ENCODE results near the gene HOXB3.

Gene HOXB3

DNA sequence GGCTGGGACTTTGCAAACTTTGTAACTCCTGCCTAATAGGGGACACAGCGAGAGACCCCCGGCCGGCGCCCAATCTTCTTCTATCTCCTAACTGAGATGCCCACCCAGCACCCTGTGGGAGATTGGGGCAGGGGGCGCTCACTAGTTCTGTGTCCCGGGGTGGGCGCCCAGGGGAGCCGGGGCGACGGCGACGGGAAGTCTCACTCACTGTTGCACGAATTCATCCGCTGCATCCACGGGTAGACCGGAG, 7.4 kb upstream of the HOXB3 start:
- TF ChIP-seq EZH2 (IDR thresholded peaks at IDR 0.05; ENCODE audit: borderline replicate concordance, low read length): no peak
- TF ChIP-seq, protein P1, sequence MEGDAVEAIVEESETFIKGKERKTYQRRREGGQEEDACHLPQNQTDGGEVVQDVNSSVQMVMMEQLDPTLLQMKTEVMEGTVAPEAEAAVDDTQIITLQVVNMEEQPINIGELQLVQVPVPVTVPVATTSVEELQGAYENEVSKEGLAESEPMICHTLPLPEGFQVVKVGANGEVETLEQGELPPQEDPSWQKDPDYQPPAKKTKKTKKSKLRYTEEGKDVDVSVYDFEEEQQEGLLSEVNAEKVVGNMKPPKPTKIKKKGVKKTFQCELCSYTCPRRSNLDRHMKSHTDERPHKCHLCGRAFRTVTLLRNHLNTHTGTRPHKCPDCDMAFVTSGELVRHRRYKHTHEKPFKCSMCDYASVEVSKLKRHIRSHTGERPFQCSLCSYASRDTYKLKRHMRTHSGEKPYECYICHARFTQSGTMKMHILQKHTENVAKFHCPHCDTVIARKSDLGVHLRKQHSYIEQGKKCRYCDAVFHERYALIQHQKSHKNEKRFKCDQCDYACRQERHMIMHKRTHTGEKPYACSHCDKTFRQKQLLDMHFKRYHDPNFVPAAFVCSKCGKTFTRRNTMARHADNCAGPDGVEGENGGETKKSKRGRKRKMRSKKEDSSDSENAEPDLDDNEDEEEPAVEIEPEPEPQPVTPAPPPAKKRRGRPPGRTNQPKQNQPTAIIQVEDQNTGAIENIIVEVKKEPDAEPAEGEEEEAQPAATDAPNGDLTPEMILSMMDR (IDR thresholded peaks at IDR 0.05; ENCODE audit: low read length): no peak
- no peaks in the 10 kb centered on the region for H4K20me1 ChIP-seq (ENCODE audit: insufficient read depth, low read length)
- H3K27me3 ChIP-seq (ENCODE audit: insufficient read depth, low read length): peaks cover 5% of the 10 kb centered on the region; the same call in 1 of the 2 replicates
- H3K27ac ChIP-seq (ENCODE audit: low read depth, low read length, poor library complexity, severe bottlenecking): no peak overlapping the region
- no peaks in the 10 kb centered on the region for H3F3A ChIP-seq (ENCODE audit: insufficient read depth, low read length)
- H3K4me1 ChIP-seq (ENCODE audit: insufficient read depth, low read length, severe bottlenecking): no peaks in the 10 kb centered on the region
- no peak overlapping the region for H3K4me3 ChIP-seq (ENCODE audit: low read depth, low read length, poor library complexity, severe bottlenecking)
- no peak overlapping the region for H3K4me2 ChIP-seq (ENCODE audit: low read length)
- H3K9me3 ChIP-seq (ENCODE audit: low read length): no peaks in the 10 kb centered on the region
- H3K36me3 ChIP-seq (ENCODE audit: insufficient read depth, low read length): no peaks in the 10 kb centered on the region
- no peaks in the 10 kb centered on the region for H3K9me2 ChIP-seq (ENCODE audit: low read depth, low read length)
- H3K9ac ChIP-seq (ENCODE audit: low read length): no peak overlapping the region
- no peaks in the 10 kb centered on the region for H3K79me2 ChIP-seq (ENCODE audit: insufficient read depth, low read length)
- H2AFZ ChIP-seq (ENCODE audit: low read length): no peak overlapping the region

DNA sequence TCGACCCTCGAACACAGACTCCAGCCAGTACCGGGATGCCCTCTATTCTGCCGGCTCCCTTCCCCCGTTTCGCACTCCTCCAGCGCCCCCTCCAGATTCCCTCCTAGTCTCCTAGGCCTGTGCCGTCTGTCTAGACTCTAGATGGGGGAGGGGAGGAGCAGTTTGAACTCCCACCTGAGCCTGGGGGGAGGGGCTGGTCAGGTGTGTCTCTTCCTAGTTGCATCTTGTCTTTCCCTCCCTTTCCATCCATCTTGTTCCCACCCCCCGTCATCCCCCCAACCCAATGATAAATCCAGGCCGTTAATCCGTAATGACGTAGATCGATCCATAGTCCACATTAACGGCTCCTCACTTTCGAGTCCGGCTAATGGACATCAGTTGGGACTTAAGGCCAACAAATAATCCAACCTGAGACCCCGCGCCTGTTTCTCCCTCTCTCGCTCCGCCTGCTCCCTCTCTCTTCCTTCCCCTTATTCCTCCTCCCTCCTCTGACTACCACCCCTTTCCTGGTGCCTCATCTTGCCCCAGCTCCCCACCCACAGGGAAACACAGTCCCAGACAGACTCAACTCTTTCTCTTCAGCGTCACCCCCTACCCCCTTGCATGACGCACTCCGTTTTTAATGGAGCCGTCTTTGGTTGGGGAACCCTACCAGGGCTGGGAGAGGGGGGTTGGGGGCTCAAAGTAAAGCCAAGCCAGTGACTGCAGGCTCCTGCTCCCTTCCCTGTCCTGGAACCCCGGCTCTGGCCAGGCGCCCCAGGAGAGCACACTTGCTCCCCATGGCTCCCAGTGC, 6.9 kb upstream of the HOXB3 start:
- Histone ChIP-seq H3K79me2 (ENCODE audit: insufficient read depth, low read length) (no peaks in the 10 kb centered on the region), H3K9me3 (ENCODE audit: low read length) (no peaks in the 10 kb centered on the region), H3K4me3 (ENCODE audit: low read depth, low read length, poor library complexity, severe bottlenecking) (no peak overlapping the region), H2AFZ (ENCODE audit: low read length) (no peak overlapping the region), H4K20me1 (ENCODE audit: insufficient read depth, low read length) (no peaks in the 10 kb centered on the region), H3K9me2 (ENCODE audit: low read depth, low read length) (no peaks in the 10 kb centered on the region), H3K27me3 (ENCODE audit: insufficient read depth, low read length) (peaks cover 3% of the 10 kb centered on the region; the same call in 1 of the 2 replicates), H3F3A (ENCODE audit: insufficient read depth, low read length) (no peaks in the 10 kb centered on the region), H3K4me1 (ENCODE audit: insufficient read depth, low read length, severe bottlenecking) (no peaks in the 10 kb centered on the region), H3K4me2 (ENCODE audit: low read length) (no peak overlapping the region), H3K9ac (ENCODE audit: low read length) (no peak overlapping the region), H3K36me3 (ENCODE audit: insufficient read depth, low read length) (no peaks in the 10 kb centered on the region), H3K27ac (ENCODE audit: low read depth, low read length, poor library complexity, severe bottlenecking) (no peak overlapping the region)
- TF ChIP-seq, protein P1 (IDR thresholded peaks at IDR 0.05; ENCODE audit: low read length): no peak

DNA sequence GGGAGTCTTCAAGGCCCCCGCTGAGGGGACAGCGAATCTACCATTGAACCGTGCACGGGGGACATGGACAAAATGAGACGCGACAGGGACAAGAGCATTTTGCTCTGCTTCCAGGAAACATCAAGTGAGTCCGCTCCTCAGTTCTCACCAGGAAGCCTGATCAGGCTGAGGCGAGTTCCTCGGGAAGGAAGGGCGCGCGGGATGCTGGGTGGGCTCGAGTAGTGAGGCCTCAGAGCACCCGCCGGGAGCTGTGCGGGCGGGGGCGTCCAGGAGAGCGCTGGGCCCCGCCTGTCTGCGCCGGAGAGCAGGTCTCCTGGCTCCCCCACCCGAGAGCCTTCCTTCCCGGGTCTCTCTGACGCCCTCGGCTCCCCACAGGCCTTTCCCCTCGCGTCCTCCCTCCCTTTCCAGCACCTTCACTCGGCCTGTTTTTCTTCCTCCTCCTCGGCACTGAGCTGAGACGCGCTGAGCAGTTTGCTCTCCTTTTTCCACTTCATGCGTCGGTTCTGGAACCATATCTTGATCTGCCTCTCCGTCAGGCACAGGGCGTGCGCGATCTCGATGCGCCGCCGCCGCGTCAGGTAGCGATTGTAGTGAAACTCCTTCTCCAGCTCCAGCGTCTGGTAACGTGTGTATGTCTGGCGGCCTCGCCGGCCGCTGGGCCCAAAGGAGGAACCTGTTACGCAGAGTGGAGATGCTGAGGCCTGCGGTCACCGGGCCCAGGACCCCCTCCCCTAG, 6.1 kb upstream of the HOXB3 start:
- Histone ChIP-seq H4K20me1 (ENCODE audit: insufficient read depth, low read length) (no peaks in the 10 kb centered on the region), H3K36me3 (ENCODE audit: insufficient read depth, low read length) (no peaks in the 10 kb centered on the region), H3F3A (ENCODE audit: insufficient read depth, low read length) (no peaks in the 10 kb centered on the region), H3K9ac (ENCODE audit: low read length) (no peak overlapping the region), H2AFZ (ENCODE audit: low read length) (no peak overlapping the region), H3K27me3 (ENCODE audit: insufficient read depth, low read length) (no peaks in the 10 kb centered on the region), H3K9me2 (ENCODE audit: low read depth, low read length) (no peaks in the 10 kb centered on the region), H3K4me3 (ENCODE audit: low read depth, low read length, poor library complexity, severe bottlenecking) (no peak overlapping the region), H3K4me2 (ENCODE audit: low read length) (no peak overlapping the region), H3K27ac (ENCODE audit: low read depth, low read length, poor library complexity, severe bottlenecking) (no peak overlapping the region), H3K79me2 (ENCODE audit: insufficient read depth, low read length) (no peaks in the 10 kb centered on the region), H3K9me3 (ENCODE audit: low read length) (no peaks in the 10 kb centered on the region), H3K4me1 (ENCODE audit: insufficient read depth, low read length, severe bottlenecking) (no peaks in the 10 kb centered on the region)
- TF ChIP-seq EZH2 (IDR thresholded peaks at IDR 0.05; ENCODE audit: borderline replicate concordance, low read length): no peak
- TF ChIP-seq, protein P1 (IDR thresholded peaks at IDR 0.05; ENCODE audit: low read length): no peak
